Epithelial cell of esophagus (primary cell): ENCODE results near the gene LRRTM1.

Experiments used
- DNase-seq: peaks from one replicate; pipeline ENCODE4 v3.0.0; 2010; ENCODE audit warnings: low read depth
- H3K4me3 ChIP-seq: 2 replicates; pipeline ENCODE4 v1.5.1; 2011; ENCODE audit warnings: mild to moderate bottlenecking, low read length, control low read depth
- TF ChIP-seq, protein P1 (sequence below): IDR thresholded peaks from 2 replicates; pipeline ENCODE4 v1.5.1; 2011; ENCODE audit warnings: low read depth, mild to moderate bottlenecking, low read length, control low read depth, inconsistent platforms; ENCODE audit not compliant: insufficient read depth; ENCODE audit errors: missing control alignments

Gene LRRTM1

DNA sequence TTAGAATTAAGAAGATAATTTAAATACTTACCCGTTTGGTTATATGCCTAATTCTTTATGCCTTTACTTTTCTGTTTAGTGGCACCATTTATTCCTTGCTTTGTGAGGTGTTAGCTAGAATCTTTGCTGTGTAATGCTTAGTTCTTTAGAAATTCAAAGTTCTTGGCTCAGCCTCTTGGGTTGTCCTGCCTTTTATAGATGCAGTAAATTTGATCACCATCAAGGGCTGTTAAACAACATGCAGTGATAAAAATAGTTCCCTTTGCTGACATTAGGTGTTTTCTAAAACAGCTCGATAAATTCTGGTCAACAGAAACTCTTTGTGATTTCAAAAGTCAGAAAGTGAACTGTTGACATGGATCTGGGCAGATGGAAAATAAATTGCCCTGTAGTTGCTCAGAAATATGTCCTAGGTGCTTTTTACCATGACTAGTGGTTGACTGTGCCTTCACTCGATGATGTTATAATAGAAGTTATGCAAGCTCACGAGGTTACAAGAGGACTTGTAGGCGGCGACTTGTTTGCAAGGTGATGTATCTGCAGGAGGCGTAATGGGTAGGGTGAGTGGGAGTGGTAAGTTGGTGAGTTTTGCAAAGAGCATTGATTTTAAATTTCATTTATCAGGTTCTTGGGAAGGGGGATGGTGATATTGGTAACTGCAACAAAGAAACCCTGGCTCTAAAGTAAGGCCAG is 52.1 kb downstream of the LRRTM1 start:
- TF ChIP-seq, protein P1, sequence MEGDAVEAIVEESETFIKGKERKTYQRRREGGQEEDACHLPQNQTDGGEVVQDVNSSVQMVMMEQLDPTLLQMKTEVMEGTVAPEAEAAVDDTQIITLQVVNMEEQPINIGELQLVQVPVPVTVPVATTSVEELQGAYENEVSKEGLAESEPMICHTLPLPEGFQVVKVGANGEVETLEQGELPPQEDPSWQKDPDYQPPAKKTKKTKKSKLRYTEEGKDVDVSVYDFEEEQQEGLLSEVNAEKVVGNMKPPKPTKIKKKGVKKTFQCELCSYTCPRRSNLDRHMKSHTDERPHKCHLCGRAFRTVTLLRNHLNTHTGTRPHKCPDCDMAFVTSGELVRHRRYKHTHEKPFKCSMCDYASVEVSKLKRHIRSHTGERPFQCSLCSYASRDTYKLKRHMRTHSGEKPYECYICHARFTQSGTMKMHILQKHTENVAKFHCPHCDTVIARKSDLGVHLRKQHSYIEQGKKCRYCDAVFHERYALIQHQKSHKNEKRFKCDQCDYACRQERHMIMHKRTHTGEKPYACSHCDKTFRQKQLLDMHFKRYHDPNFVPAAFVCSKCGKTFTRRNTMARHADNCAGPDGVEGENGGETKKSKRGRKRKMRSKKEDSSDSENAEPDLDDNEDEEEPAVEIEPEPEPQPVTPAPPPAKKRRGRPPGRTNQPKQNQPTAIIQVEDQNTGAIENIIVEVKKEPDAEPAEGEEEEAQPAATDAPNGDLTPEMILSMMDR, result no peak

More for the DNA sequence above, 52.1 kb downstream of the LRRTM1 start:
- peak; percentile 1 for DNase-seq
- no peak overlapping the region for H3K4me3 ChIP-seq
